ENCODE measurements around the gene ZNF628.

The ZNF628 gene

GRCh38 chr19:55500368-55500952, 24.0 kb downstream of the ZNF628 start:
- Histone ChIP-seq H3K36me3 (ENCODE audit: control insufficient read depth, insufficient read depth, low read length) (no peaks in the 10 kb centered on the region), H3K9me3 (ENCODE audit: control insufficient read depth, insufficient read depth, low read length) (0 out of 2 replicates have a peak, but pooled peaks cover 3% of the 10 kb centered on the region), H3K4me3 (ENCODE audit: low read length) (no peak overlapping the region), H3K27me3 (ENCODE audit: control insufficient read depth, insufficient read depth, low read length) (peaks cover 5% of the 10 kb centered on the region; the same call in 1 of the 2 replicates), H3K4me1 (ENCODE audit: control insufficient read depth, insufficient read depth, low read length) (no peaks in the 10 kb centered on the region; the same call in 1 of the 2 replicates), H3K27ac (ENCODE audit: low read length) (no peak overlapping the region)
- WGBS (ENCODE audit: insufficient coverage, insufficient read length): no CpG with 5 or more reads among the region's 26 CpGs
- DNase-seq (ENCODE audit: low read depth, low spot score): no peak

GRCh38 chr19:55502197-55502952, 26.0 kb downstream of the ZNF628 start:
- no peak overlapping the region for H3K4me3 ChIP-seq (ENCODE audit: low read length)
- 100% methylated on average over 4 of the region's 9 CpGs for WGBS (ENCODE audit: insufficient coverage, insufficient read length)
- DNase-seq (ENCODE audit: low read depth, low spot score): no peak
- 0 out of 2 replicates have a peak, but pooled peaks cover 3% of the 10 kb centered on the region for H3K9me3 ChIP-seq (ENCODE audit: control insufficient read depth, insufficient read depth, low read length)
- no peaks in the 10 kb centered on the region for H3K36me3 ChIP-seq (ENCODE audit: control insufficient read depth, insufficient read depth, low read length)
- H3K27ac ChIP-seq (ENCODE audit: low read length): no peak overlapping the region
- H3K4me1 ChIP-seq (ENCODE audit: control insufficient read depth, insufficient read depth, low read length): no peaks in the 10 kb centered on the region; the same call in 1 of the 2 replicates
- peaks cover 5% of the 10 kb centered on the region; the same call in 1 of the 2 replicates for H3K27me3 ChIP-seq (ENCODE audit: control insufficient read depth, insufficient read depth, low read length)

- no CpG with 5 or more reads among the region's 17 CpGs for WGBS (ENCODE audit: insufficient coverage, insufficient read length)
- H3K36me3 ChIP-seq (ENCODE audit: control insufficient read depth, insufficient read depth, low read length): no peaks in the 10 kb centered on the region
- no peak for DNase-seq (ENCODE audit: low read depth, low spot score)
- no peak overlapping the region for H3K4me3 ChIP-seq (ENCODE audit: low read length)
- no peak overlapping the region for H3K27ac ChIP-seq (ENCODE audit: low read length)
- no peaks in the 10 kb centered on the region; the same call in 1 of the 2 replicates for H3K4me1 ChIP-seq (ENCODE audit: control insufficient read depth, insufficient read depth, low read length)
- H3K27me3 ChIP-seq (ENCODE audit: control insufficient read depth, insufficient read depth, low read length): peaks cover 5% of the 10 kb centered on the region; the same call in 1 of the 2 replicates
- 0 out of 2 replicates have a peak, but pooled peaks cover 3% of the 10 kb centered on the region for H3K9me3 ChIP-seq (ENCODE audit: control insufficient read depth, insufficient read depth, low read length)
Measured at GRCh38 chr19:55503157-55503501, 26.7 kb downstream of the ZNF628 start.

GRCh38 chr19:55503502-55504251, 27.3 kb downstream of the ZNF628 start:
- Histone ChIP-seq H3K27ac (ENCODE audit: low read length) (no peak overlapping the region), H3K27me3 (ENCODE audit: control insufficient read depth, insufficient read depth, low read length) (peaks cover 5% of the 10 kb centered on the region; the same call in 1 of the 2 replicates), H3K9me3 (ENCODE audit: control insufficient read depth, insufficient read depth, low read length) (0 out of 2 replicates have a peak, but pooled peaks cover 3% of the 10 kb centered on the region), H3K4me1 (ENCODE audit: control insufficient read depth, insufficient read depth, low read length) (no peaks in the 10 kb centered on the region; the same call in 1 of the 2 replicates), H3K36me3 (ENCODE audit: control insufficient read depth, insufficient read depth, low read length) (no peaks in the 10 kb centered on the region), H3K4me3 (ENCODE audit: low read length) (no peak overlapping the region)
- peak; percentile 90 for DNase-seq (ENCODE audit: low read depth, low spot score)
- WGBS (ENCODE audit: insufficient coverage, insufficient read length): no CpG with 5 or more reads among the region's 64 CpGs

DNA sequence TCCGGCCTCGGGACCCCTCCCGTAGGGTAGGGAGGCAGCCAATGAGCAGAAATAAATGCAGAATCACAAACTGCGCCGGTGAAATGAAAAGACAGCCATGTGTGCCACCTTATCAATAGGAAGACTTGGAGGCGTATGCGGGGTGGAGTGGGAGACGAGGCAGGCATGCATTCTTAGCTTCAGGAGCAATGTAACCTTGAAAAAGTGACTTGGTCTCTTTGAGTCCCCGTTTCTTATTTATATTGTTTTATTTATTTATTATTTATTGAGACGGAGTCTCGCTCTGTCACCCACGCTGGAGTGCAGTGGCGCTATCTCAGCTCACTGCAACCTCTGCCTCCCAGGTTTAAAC, 27.8 kb downstream of the ZNF628 start:
- Histone ChIP-seq H3K36me3 (ENCODE audit: control insufficient read depth, insufficient read depth, low read length) (no peaks in the 10 kb centered on the region), H3K4me1 (ENCODE audit: control insufficient read depth, insufficient read depth, low read length) (no peaks in the 10 kb centered on the region; the same call in 1 of the 2 replicates), H3K27ac (ENCODE audit: low read length) (no peak overlapping the region), H3K27me3 (ENCODE audit: control insufficient read depth, insufficient read depth, low read length) (peaks cover 5% of the 10 kb centered on the region; the same call in 1 of the 2 replicates), H3K9me3 (ENCODE audit: control insufficient read depth, insufficient read depth, low read length) (0 out of 2 replicates have a peak, but pooled peaks cover 3% of the 10 kb centered on the region), H3K4me3 (ENCODE audit: low read length) (no peak overlapping the region)
- DNase-seq (ENCODE audit: low read depth, low spot score): no peak
- WGBS (ENCODE audit: insufficient coverage, insufficient read length): no CpG with 5 or more reads among the region's 13 CpGs

- Histone ChIP-seq H3K27me3 (ENCODE audit: control insufficient read depth, insufficient read depth, low read length) (peaks cover 5% of the 10 kb centered on the region; the same call in 1 of the 2 replicates), H3K36me3 (ENCODE audit: control insufficient read depth, insufficient read depth, low read length) (no peaks in the 10 kb centered on the region), H3K27ac (ENCODE audit: low read length) (no peak overlapping the region), H3K4me1 (ENCODE audit: control insufficient read depth, insufficient read depth, low read length) (no peaks in the 10 kb centered on the region; the same call in 1 of the 2 replicates), H3K9me3 (ENCODE audit: control insufficient read depth, insufficient read depth, low read length) (0 out of 2 replicates have a peak, but pooled peaks cover 3% of the 10 kb centered on the region), H3K4me3 (ENCODE audit: low read length) (no peak overlapping the region)
- whole genome bisulfite sequencing (ENCODE audit: insufficient coverage, insufficient read length): no CpG with 5 or more reads among the region's 11 CpGs
- no peak for DNase-seq (ENCODE audit: low read depth, low spot score)
Measured at GRCh38 chr19:55504981-55505380, 28.6 kb downstream of the ZNF628 start.

DNA sequence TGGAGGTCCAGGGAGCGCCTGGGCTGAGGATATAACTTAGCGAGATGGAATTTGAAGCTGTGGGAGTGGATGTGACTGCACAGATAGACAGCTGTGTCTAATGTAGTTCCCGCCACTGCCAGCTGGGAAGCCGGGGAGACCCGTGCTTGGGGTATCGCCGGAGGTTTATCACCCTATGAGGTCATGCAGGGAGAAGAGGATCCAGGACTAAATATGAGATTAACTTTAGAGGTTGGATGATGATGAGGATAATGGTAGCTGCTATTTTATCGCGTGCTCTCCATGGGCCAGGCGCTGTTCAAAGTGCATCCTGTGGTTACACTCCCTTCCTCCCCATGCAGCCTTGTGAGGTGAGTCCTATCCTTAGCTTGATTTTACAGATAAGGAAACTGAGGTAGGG, 31.7 kb downstream of the ZNF628 start:
- Histone ChIP-seq H3K27ac (ENCODE audit: low read length) (no peak overlapping the region), H3K36me3 (ENCODE audit: control insufficient read depth, insufficient read depth, low read length) (no peaks in the 10 kb centered on the region), H3K4me3 (ENCODE audit: low read length) (no peak overlapping the region), H3K9me3 (ENCODE audit: control insufficient read depth, insufficient read depth, low read length) (0 out of 2 replicates have a peak, but pooled peaks cover 2% of the 10 kb centered on the region), H3K4me1 (ENCODE audit: control insufficient read depth, insufficient read depth, low read length) (no peaks in the 10 kb centered on the region), H3K27me3 (ENCODE audit: control insufficient read depth, insufficient read depth, low read length) (peaks cover 3% of the 10 kb centered on the region; the same call in 1 of the 2 replicates)
- no peak for DNase-seq (ENCODE audit: low read depth, low spot score)
- WGBS (ENCODE audit: insufficient coverage, insufficient read length): no CpG with 5 or more reads among the region's 10 CpGs

GRCh38 chr19:55516878-55517620, 40.6 kb downstream of the ZNF628 start:
- no peak overlapping the region for H3K27ac ChIP-seq (ENCODE audit: low read length)

GRCh38 chr19:55519451-55520311, 43.3 kb downstream of the ZNF628 start:
- H3K9me3 ChIP-seq (ENCODE audit: control insufficient read depth, insufficient read depth, low read length): no peaks in the 10 kb centered on the region
- no peaks in the 10 kb centered on the region for H3K36me3 ChIP-seq (ENCODE audit: control insufficient read depth, insufficient read depth, low read length)
- WGBS (ENCODE audit: insufficient coverage, insufficient read length): 100% methylated on average over 1 of the region's 10 CpGs
- H3K4me3 ChIP-seq (ENCODE audit: low read length): no peak overlapping the region
- H3K27me3 ChIP-seq (ENCODE audit: control insufficient read depth, insufficient read depth, low read length): no peaks in the 10 kb centered on the region
- no peak overlapping the region for H3K27ac ChIP-seq (ENCODE audit: low read length)
- H3K4me1 ChIP-seq (ENCODE audit: control insufficient read depth, insufficient read depth, low read length): no peaks in the 10 kb centered on the region; the same call in 1 of the 2 replicates
- DNase-seq (ENCODE audit: low read depth, low spot score): no peak

More at GRCh38 chr19:55516878-55517620, 40.6 kb downstream of the ZNF628 start:
- no peaks in the 10 kb centered on the region; the same call in 1 of the 2 replicates for H3K4me1 ChIP-seq (ENCODE audit: control insufficient read depth, insufficient read depth, low read length)
- WGBS (ENCODE audit: insufficient coverage, insufficient read length): no CpG with 5 or more reads among the region's 61 CpGs
- no peaks in the 10 kb centered on the region for H3K27me3 ChIP-seq (ENCODE audit: control insufficient read depth, insufficient read depth, low read length)
- H3K4me3 ChIP-seq (ENCODE audit: low read length): no peak overlapping the region; the same call in 1 of the 2 replicates
- DNase-seq (ENCODE audit: low read depth, low spot score): peak; percentile 63
- H3K36me3 ChIP-seq (ENCODE audit: control insufficient read depth, insufficient read depth, low read length): no peaks in the 10 kb centered on the region
- H3K9me3 ChIP-seq (ENCODE audit: control insufficient read depth, insufficient read depth, low read length): no peaks in the 10 kb centered on the region
